CD1c-positive myeloid dendritic cell (primary cell): ENCODE measurements around the gene PCCB.
A peak's percentile ranks its signal among the peaks of the same experiment; 100 is the strongest.
"Not testable (repeated sequence)": the region's sequence is repeated elsewhere in the genome, so short reads cannot be mapped to it uniquely, and the experiment has no call there.

Experiments
- DNase-seq: peaks from one replicate; pipeline ENCODE4 v3.0.0-alpha.2; 2016; ENCODE audit errors: extremely low spot score

Gene PCCB

DNA sequence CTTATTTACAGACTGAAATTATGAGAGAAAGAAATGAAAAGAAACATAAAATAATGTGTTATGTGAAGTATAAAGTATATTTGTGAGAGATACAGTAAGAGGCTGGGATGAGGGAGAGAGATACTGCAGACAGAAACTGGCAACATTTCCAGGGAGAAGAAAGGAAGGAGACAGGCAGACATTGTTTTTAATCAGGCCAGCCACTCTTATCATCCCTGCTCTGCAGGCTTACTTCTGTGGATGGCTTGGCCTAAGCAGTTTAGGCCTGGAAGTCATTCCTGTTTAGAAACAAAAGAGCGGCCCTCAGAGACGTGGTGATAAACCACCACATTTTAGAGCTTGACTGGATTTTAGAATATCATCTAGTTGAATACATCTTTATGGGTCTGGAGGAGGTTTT lies 12.4 kb downstream of the PCCB start:
- DNase-seq, result no peak

DNA sequence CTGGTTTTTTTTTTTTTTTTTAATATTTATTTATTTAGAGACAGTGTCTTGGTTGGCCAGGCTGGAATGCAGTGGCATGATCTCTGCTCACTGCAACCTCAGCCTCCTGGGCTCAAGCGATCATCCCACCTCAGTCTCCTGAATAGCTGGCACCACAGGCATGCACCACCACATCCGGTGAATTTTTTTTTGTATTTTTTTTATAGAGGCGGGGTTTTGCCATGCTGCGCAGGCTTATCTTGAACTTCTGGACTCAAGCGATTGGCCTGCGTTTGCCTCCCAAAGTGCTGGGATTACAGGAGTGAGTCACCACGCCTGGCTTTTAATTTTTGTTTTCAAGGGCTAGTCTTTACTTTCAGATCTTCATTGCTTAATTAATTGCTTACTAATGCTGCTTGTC lies 13.1 kb downstream of the PCCB start:
- no peak for DNase-seq

DNA sequence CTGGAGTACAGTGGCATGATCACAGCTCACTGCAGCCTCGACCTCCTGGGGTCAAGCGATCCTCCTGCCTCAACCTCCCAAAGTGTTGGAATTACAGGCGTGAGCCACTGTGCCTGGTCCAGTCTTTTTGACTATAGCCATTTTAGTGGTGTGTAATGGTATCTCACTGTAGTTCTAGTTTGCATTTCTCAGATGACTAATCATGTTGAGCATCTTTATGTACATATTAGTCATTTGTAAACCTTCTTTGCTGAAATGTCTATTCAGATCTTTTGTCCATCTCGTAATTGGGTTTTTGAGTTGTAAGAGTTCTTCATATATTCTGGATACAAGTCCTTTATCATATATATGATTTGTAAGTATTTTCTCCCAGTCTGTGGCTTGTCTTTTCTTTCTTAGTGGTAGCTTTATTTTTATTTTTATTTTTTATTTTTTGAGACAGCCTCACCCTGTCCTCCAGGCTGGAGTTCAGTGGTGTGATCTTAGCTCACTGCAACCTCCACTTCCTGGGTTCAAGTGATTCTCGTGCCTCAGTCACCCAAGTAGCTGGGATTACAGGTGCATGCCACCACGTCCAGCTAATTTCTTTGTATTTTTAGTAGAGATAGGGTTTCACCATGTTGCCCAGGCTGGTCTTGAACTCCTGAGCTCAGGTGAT lies 16.5 kb downstream of the PCCB start:
- DNase-seq, result not testable (repeated sequence)

- no peak for DNase-seq
Measured at GRCh38 chr3:136267235-136267634, 17.1 kb downstream of the PCCB start.

GRCh38 chr3:136270179-136270578 lies 20.0 kb downstream of the PCCB start:
- DNase-seq, result no peak

- DNase-seq, result not testable (repeated sequence)
Measured at GRCh38 chr3:136271626-136272025, 21.5 kb downstream of the PCCB start.

- no peak for DNase-seq
Measured at GRCh38 chr3:136276049-136276755, 26.1 kb downstream of the PCCB start.

DNA sequence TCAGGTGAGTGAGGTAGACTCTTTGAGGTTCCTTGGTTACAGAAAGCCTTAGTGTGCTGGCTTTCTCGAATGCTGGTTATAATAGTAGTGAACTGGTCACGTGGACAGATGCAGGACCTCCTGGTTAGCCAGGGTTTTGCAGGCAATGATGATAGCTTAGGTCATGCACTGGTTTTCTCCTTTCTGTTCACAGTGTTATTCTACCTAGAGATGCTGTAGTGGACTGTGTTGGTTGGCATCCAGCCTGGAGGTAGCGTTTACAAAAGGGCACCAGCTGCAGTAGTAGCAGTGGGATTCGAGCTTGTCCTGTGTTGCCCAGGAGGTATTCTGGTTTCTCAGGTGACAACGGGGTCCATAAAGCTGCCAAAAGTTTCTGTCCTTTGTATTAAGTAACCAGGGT lies 27.0 kb downstream of the PCCB start:
- no peak for DNase-seq

GRCh38 chr3:136277634-136278033 lies 27.5 kb downstream of the PCCB start:
- DNase-seq, result no peak

DNA sequence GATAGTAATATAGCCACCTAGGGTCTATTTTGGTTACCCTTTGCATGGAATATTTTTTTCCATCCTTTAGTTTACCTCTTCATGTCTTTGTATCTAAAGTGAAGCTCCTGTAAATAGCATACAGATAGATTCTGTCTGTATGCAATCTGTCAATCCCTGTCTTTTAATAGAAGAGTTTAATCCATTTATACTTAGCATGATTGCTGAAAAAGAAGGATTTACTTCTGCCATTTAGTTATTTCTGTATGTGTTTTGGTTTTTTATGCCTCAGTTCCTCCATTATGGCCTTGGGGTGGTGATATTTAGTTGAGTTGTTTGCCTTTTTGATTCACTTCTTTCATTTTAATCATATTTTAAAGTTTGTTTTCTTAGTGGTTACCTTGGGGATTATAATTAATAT lies 29.0 kb downstream of the PCCB start:
- no peak for DNase-seq

- no peak for DNase-seq
Measured at GRCh38 chr3:136280961-136281360, 30.8 kb downstream of the PCCB start.

- DNase-seq, result no peak
Measured at GRCh38 chr3:136281966-136282520, 31.9 kb downstream of the PCCB start.

- DNase-seq, result no peak
Measured at GRCh38 chr3:136283627-136284026, 33.5 kb downstream of the PCCB start.

- peak; percentile 12 for DNase-seq
Measured at GRCh38 chr3:136291302-136291701, 41.2 kb downstream of the PCCB start.

DNA sequence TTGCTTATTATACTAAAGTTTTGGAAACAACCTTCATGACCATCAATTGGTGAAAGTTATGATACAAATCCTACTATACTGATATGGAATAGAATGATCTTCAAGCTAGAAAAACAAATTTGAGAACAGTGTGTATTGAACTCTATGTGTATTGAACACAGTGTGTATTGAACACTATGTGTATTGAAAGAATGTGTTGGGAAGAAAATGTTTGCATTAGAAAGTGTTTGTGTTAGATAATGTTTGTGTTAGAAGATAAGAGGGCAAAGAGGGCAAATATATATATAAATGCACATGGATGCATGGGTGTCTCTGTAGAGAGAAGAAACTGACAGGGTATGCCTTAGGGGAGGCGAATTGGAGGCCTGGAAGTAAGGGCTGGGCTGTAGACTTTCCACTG lies 42.4 kb downstream of the PCCB start:
- DNase-seq, result no peak

DNA sequence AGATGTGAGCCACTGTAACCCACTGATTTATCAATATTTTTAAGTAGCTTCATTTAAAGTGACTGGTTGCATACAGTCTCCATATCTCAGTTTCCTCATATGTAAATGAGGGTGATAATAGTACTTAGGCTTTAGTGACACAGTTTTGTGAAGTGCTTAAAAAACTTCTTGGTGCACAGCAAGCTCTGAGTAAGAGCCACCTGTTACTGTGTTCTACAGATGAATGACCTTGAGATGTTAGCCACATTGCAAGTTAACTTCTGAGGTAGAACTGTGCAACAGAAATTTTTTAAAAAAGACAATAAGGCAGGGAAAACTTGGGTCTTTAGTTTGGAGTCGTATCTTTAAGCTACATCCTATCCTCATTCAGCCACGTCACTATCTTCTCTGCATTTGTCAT lies 43.1 kb downstream of the PCCB start:
- no peak for DNase-seq

DNA sequence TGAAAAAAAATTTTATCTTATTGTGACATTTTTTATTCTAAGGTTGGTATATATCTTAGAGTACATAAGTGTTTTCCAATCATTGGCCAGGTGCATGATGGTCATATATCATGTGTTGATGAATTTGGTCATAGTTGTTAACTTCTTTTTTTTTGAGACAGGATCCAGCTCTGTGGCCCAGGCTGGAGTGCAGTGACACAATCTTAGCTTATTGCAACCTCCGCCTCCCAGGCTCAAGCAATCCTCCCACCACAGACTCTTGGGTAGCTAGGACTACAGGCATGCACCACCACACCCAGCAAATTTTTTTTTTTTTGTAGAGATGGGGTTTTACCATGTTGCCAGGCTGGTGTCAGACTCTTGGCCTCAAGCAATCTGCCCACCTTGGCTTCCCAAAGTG lies 44.0 kb downstream of the PCCB start:
- DNase-seq, result no peak

- DNase-seq, result no peak
Measured at GRCh38 chr3:136296960-136297359, 46.8 kb downstream of the PCCB start.

DNA sequence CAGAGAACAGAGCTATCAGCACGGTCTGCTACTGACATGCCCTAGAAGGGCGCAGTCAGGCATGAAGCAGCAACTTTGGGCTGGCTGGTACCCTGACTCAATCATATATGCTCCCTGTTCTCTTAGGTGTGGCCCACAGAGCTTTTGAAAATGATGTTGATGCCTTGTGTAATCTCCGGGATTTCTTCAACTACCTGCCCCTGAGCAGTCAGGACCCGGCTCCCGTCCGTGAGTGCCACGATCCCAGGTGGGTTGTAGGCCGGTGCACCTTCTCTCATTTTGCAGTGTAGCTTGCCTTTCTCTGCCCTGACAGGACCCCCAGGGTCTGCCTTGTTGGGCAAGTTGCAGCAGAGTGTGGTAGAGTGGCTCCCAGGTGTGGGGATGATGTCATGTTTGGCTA lies 47.7 kb downstream of the PCCB start:
- DNase-seq, result no peak

GRCh38 chr3:136300444-136300843 lies 50.3 kb downstream of the PCCB start:
- no peak for DNase-seq

GRCh38 chr3:136305879-136306278 lies 55.7 kb downstream of the PCCB start:
- DNase-seq, result peak; percentile 12

DNA sequence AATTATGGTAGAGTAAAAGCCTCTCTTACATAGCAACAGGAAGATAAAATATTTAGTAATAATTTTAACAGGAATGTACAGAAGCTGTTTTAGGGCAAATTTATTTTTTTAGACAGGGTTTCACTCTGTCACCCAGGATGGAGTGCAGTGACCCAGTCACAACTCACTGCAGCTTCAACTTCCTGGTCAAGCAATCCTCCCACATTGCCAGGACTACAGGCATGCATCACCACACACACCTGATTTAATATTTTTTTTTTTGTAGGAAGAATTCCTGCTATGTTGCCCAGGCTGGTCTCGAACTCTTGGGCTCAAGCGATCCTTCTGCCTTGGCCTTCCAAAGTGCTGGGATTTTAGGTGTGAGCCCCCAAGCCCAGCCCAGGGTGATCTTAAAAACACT lies 61.1 kb downstream of the PCCB start:
- DNase-seq, result no peak

DNA sequence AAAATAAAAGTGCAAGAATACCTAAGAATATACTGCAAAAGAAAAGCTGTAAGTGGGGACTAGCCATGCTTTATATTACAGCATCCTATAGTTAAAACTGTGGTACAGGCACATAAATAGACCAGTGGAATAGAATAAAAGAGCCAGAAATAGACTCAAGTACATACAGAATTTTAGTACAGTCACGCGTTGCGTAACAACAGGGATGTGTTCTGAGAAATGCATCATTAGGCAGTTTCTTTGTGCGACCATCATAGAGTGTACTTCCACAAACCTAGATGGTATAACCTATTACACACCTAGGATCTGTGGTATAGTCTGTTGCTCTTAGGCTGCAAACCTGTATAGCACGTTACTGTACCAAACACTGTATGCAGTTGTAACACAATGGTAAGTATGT lies 61.8 kb downstream of the PCCB start:
- DNase-seq, result no peak
